Mesenchymal stem cell (in vitro differentiated cells and primary cell): ENCODE results near the gene ERICH4.
"Not testable (repeated sequence)": the region's sequence is repeated elsewhere in the genome, so short reads cannot be mapped to it uniquely, and the experiment has no call there.

Experiments used
- DNase-seq: peaks from one replicate; pipeline ENCODE4 v3.0.0-alpha.2; 2013
- H2AFZ ChIP-seq: one replicate; pipeline ENCODE4 v1.6.1; 2013; ENCODE audit warnings: low read depth, mild to moderate bottlenecking, control low read depth, inconsistent platforms, low read length, moderate library complexity
- H2AK5ac ChIP-seq: 2 replicates; pipeline ENCODE4 v1.6.1; 2013; ENCODE audit warnings: low read length, moderate library complexity, mild to moderate bottlenecking, inconsistent platforms; ENCODE audit not compliant: severe bottlenecking
- H2BK120ac ChIP-seq: one replicate; pipeline ENCODE4 v1.6.1; 2013; ENCODE audit warnings: low read depth, mild to moderate bottlenecking, inconsistent platforms, low read length, moderate library complexity
- H2BK12ac ChIP-seq, 2 experiments: one replicate each; pipeline ENCODE4 v1.6.1; 2013; ENCODE audit warnings: inconsistent platforms in 2 of 2, low read length in 2 of 2, mild to moderate bottlenecking in 2 of 2, moderate library complexity in 2 of 2, control low read depth in 1 of 2
- H2BK15ac ChIP-seq: one replicate; pipeline ENCODE4 v1.6.1; 2013; ENCODE audit warnings: mild to moderate bottlenecking, low read depth, inconsistent platforms; ENCODE audit not compliant: poor library complexity, severe bottlenecking
- H2BK5ac ChIP-seq: 2 replicates; pipeline ENCODE4 v1.6.1; 2013; ENCODE audit warnings: low read depth, mild to moderate bottlenecking, low read length, control low read depth, inconsistent platforms; ENCODE audit not compliant: poor library complexity, severe bottlenecking
- H3K14ac ChIP-seq, 2 experiments: one replicate each; pipeline ENCODE4 v1.6.1; 2013; ENCODE audit warnings: inconsistent platforms in 2 of 2, low read length in 2 of 2, control low read depth in 1 of 2, mild to moderate bottlenecking in 1 of 2, moderate library complexity in 1 of 2
- H3K18ac ChIP-seq, 2 experiments: one replicate each; pipeline ENCODE4 v1.6.1; 2013; ENCODE audit warnings: inconsistent platforms in 2 of 2, low read length in 2 of 2, control low read depth in 1 of 2, low read depth in 1 of 2, mild to moderate bottlenecking in 1 of 2
- H3K23ac ChIP-seq, 2 experiments: one replicate each; pipeline ENCODE4 v1.6.1; 2013; ENCODE audit warnings: inconsistent platforms in 2 of 2, low read length in 2 of 2, mild to moderate bottlenecking in 2 of 2, moderate library complexity in 2 of 2, control low read depth in 1 of 2
- H3K27ac ChIP-seq: 2 replicates; pipeline ENCODE4 v1.5.1; 2013; ENCODE audit warnings: mild to moderate bottlenecking, moderate library complexity, low read length, control low read depth, inconsistent platforms; ENCODE audit not compliant: poor library complexity, severe bottlenecking
- H3K27me3 ChIP-seq, 2 experiments: 2 replicates each; pipeline versions ENCODE4 v1.6.1 to v1.7.0; 2013; ENCODE audit warnings: low read length in 2 of 2, mild to moderate bottlenecking in 2 of 2, moderate library complexity in 2 of 2, control low read depth in 1 of 2, inconsistent platforms in 1 of 2; ENCODE audit not compliant: control insufficient read depth in 1 of 2, insufficient read depth in 1 of 2
- H3K36me3 ChIP-seq, 2 experiments: 2 replicates each; pipeline versions ENCODE4 v1.6.1 to v1.7.0; 2013; ENCODE audit warnings: low read length in 2 of 2, control low read depth in 1 of 2, inconsistent platforms in 1 of 2, low read depth in 1 of 2, mild to moderate bottlenecking in 1 of 2; ENCODE audit not compliant: insufficient read depth in 2 of 2, control insufficient read depth in 1 of 2
- H3K4ac ChIP-seq, 2 experiments: one replicate each; pipeline ENCODE4 v1.6.1; 2013; ENCODE audit warnings: inconsistent platforms in 2 of 2, low read length in 2 of 2, mild to moderate bottlenecking in 2 of 2, moderate library complexity in 2 of 2, control low read depth in 1 of 2, low read depth in 1 of 2
- H3K4me1 ChIP-seq: 2 replicates; pipeline ENCODE4 v1.6.1; 2013; ENCODE audit warnings: low read depth, low read length, control low read depth; ENCODE audit not compliant: control insufficient read depth, insufficient read depth
- H3K4me2 ChIP-seq: 2 replicates; pipeline ENCODE4 v1.6.1; 2013; ENCODE audit warnings: low read length, mild to moderate bottlenecking, inconsistent platforms; ENCODE audit not compliant: poor library complexity, severe bottlenecking
- H3K4me3 ChIP-seq, 2 experiments: 2 replicates each; pipeline versions ENCODE4 v1.5.1 to v1.7.0; 2013; ENCODE audit warnings: low read length in 2 of 2, mild to moderate bottlenecking in 2 of 2, control low read depth in 1 of 2, low read depth in 1 of 2; ENCODE audit not compliant: insufficient read depth in 1 of 2
- H3K79me1 ChIP-seq: replicated peaks from 2 replicates; pipeline ENCODE4 v1.6.1; 2013; ENCODE audit warnings: mild to moderate bottlenecking, control low read depth, low read length, inconsistent platforms; ENCODE audit not compliant: poor library complexity, severe bottlenecking
- H3K9ac ChIP-seq: 2 replicates; pipeline ENCODE4 v1.7.0; 2013; ENCODE audit warnings: mild to moderate bottlenecking, low read length, moderate library complexity
- H3K9me3 ChIP-seq: 2 replicates; pipeline ENCODE4 v1.7.0; 2013; ENCODE audit warnings: mild to moderate bottlenecking, low read length; ENCODE audit not compliant: control insufficient read depth
- H4K8ac ChIP-seq: one replicate; pipeline ENCODE4 v1.6.1; 2013; ENCODE audit warnings: inconsistent platforms, mild to moderate bottlenecking, low read length, moderate library complexity
- H4K91ac ChIP-seq: one replicate; pipeline ENCODE4 v1.6.1; 2013; ENCODE audit warnings: mild to moderate bottlenecking, low read length, inconsistent platforms
- WGBS: methylation state at CpG from one replicate; pipeline ENCODE4 v1.1.7; 2013; ENCODE audit warnings: mixed read lengths; 5-methylcytosine and 5-hydroxymethylcytosine counted together

ERICH4 gene

DNA sequence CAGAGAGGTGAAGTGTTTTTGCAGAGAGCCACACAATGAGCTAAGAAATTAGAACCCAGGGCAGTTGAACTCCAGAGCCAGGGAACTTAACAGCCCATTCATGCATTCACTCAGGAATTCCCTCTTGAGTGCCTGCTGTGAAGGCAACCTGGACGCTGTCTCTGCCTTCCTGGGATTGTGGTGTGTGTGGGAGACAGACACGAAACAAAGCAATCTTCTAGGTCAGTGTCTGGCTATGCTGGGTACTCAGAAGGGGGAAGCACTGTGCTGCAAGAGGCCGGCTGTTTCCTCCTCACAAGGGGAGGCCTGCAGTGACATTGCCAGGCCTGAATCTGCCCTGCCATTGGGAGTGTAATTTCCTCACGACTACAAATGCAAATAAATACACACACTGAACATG is 35.7 kb upstream of the ERICH4 start:
- H3K4ac ChIP-seq = no peak overlapping the region
- no peak for DNase-seq
- H2AFZ ChIP-seq = no peak overlapping the region
- H3K4me2 ChIP-seq = no peak overlapping the region
- H3K36me3 ChIP-seq = peaks cover 23 to 24% of the 10 kb centered on the region in 2 experiments
- peak overlapping the region; percentile 86 for H3K27ac ChIP-seq
- H3K4me1 ChIP-seq = peaks cover 20% of the 10 kb centered on the region
- no peak overlapping the region for H3K18ac ChIP-seq
- H2AK5ac ChIP-seq = no peak overlapping the region
- H3K27me3 ChIP-seq = no peaks in the 10 kb centered on the region
- WGBS = 24% methylated on average over 4 of the region's 4 CpGs
- no peak overlapping the region for H3K23ac ChIP-seq
- H2BK12ac ChIP-seq = no peak overlapping the region
- H4K91ac ChIP-seq = no peak overlapping the region
- H2BK5ac ChIP-seq = no peak overlapping the region
- no peak overlapping the region for H3K9ac ChIP-seq
- H3K79me1 ChIP-seq = peaks cover 15% of the 10 kb centered on the region
- H4K8ac ChIP-seq = no peak overlapping the region
- H3K4me3 ChIP-seq = no peak overlapping the region
- H3K14ac ChIP-seq = no peak overlapping the region
- no peak overlapping the region for H2BK15ac ChIP-seq
- H2BK120ac ChIP-seq = no peak overlapping the region
- no peaks in the 10 kb centered on the region for H3K9me3 ChIP-seq

DNA sequence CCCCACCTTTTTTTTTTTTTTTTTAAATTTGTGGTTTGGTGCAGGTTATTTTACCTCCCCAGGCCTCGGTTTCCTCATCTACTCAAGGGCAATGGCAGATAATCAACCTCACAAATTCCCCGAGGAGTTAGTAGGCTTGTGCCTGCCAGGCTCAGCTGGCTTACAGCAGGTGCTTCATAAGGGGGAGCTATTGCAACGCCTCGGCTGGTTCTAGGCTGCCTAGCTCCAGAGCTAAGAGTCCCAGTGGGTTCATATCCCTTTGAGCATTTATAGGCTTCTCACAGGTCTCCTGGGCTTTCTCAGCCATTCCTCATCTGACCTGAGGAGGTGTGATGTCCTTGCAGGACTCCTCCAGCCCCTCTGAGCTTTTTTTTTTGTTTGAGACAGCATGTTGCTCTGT is 34.7 kb upstream of the ERICH4 start:
- Histone ChIP-seq H2AK5ac (no peak overlapping the region), H3K27me3 (no peaks in the 10 kb centered on the region), H3K18ac (no peak overlapping the region), H3K23ac (no peak overlapping the region), H2BK120ac (no peak overlapping the region), H4K8ac (no peak overlapping the region), H3K79me1 (peaks cover 14% of the 10 kb centered on the region), H3K9ac (no peak overlapping the region), H3K14ac (no peak overlapping the region), H2BK5ac (no peak overlapping the region), H2BK15ac (no peak overlapping the region), H2BK12ac (no peak overlapping the region), H3K4me3 (no peak overlapping the region), H3K27ac (no peak overlapping the region), H2AFZ (no peak overlapping the region), H3K4ac (no peak overlapping the region), H3K36me3 (peaks cover 24 to 27% of the 10 kb centered on the region in 2 experiments), H4K91ac (no peak overlapping the region), H3K4me2 (no peak overlapping the region), H3K9me3 (no peaks in the 10 kb centered on the region), H3K4me1 (peaks cover 20% of the 10 kb centered on the region)
- WGBS = 88% methylated on average over 4 of the region's 4 CpGs
- no peak for DNase-seq

DNA sequence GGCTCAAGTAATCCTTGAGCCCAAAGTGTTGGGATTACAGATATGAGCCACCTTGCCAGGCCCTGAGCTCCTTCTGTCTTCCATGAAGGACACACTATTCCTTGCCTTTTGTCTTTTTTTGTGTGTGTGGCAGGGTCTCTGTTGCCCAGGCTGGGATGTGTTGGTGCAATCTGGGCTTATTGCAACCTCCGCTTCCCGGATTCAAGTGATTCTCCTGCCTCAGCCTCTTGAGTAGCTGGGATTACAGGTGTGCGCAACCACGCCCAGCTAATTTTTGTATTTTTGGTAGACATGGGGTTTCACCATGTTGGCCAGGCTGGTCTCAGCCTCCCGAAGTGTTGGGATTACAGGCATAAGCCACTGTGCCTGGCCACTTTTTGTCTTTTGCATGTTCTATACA is 34.1 kb upstream of the ERICH4 start:
- not testable (repeated sequence) for H3K4me3 ChIP-seq, H4K91ac ChIP-seq, H2BK120ac ChIP-seq, H2AFZ ChIP-seq, H3K14ac ChIP-seq, H3K23ac ChIP-seq, H2BK5ac ChIP-seq, H2BK15ac ChIP-seq, DNase-seq, H3K18ac ChIP-seq, H3K4me2 ChIP-seq, H3K27ac ChIP-seq, H3K4ac ChIP-seq, H3K9ac ChIP-seq, H3K9me3 ChIP-seq, H2BK12ac ChIP-seq, H4K8ac ChIP-seq, H3K27me3 ChIP-seq
- H3K36me3 ChIP-seq = peaks cover 26 to 29% of the 10 kb centered on the region in 2 experiments
- peaks cover 11% of the 10 kb centered on the region for H3K79me1 ChIP-seq
- H3K4me1 ChIP-seq = peaks cover 20% of the 10 kb centered on the region
- H2AK5ac ChIP-seq = peak overlapping the region; percentile 80
- 96% methylated on average over 5 of the region's 5 CpGs for WGBS

DNA sequence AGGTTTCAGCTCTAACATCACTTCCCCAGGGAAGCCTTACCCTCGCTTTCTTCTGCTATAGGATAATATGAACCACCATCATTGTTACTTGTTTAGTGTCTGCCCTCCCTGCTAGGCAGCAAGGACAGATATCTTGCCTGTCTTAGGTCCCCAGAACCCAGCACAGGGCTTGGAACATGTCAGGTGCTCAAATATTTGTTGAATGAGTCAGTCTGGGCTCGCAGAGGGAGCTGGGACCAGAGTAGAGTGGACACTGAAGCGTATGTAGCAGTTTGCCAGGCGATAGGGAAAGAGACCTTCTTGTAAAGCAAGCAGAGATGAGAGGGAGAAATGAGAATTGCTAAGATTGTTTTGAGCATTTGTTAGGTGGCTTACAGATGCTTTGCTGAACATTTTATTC is 33.7 kb upstream of the ERICH4 start:
- H3K4me1 ChIP-seq = peaks cover 20% of the 10 kb centered on the region
- H2BK12ac ChIP-seq = no peak overlapping the region
- H3K4ac ChIP-seq = no peak overlapping the region
- H2BK15ac ChIP-seq = no peak overlapping the region
- H3K27me3 ChIP-seq = no peaks in the 10 kb centered on the region
- H3K9me3 ChIP-seq = no peaks in the 10 kb centered on the region
- no peak overlapping the region for H4K8ac ChIP-seq
- no peak overlapping the region for H3K4me3 ChIP-seq
- no peak overlapping the region for H2AK5ac ChIP-seq
- no peak overlapping the region for H3K4me2 ChIP-seq
- 58% methylated on average over 4 of the region's 4 CpGs for WGBS
- H3K18ac ChIP-seq = no peak overlapping the region
- no peak overlapping the region for H3K23ac ChIP-seq
- H3K14ac ChIP-seq = no peak overlapping the region
- no peak overlapping the region for H2BK5ac ChIP-seq
- peak; percentile 34 for DNase-seq
- peaks cover 11% of the 10 kb centered on the region for H3K79me1 ChIP-seq
- H2BK120ac ChIP-seq = no peak overlapping the region
- H4K91ac ChIP-seq = no peak overlapping the region
- no peak overlapping the region for H3K9ac ChIP-seq
- H2AFZ ChIP-seq = no peak overlapping the region
- peaks cover 30 to 33% of the 10 kb centered on the region in 2 experiments for H3K36me3 ChIP-seq
- no peak overlapping the region for H3K27ac ChIP-seq
